B cell (primary cell): Measurements from ENCODE around the gene GHRL. TPM values are rescaled to one million over a fixed set of nuclear protein-coding genes. Genes with fewer than 3 reads are reported as not detected.

ENCODE experiments used
- ATAC-seq: fragments of 200-7000 bp; cut with Tn5 transposase; one replicate; pipeline ENCODE4 v1.10.0; 2021; ENCODE audit warnings: low read depth, mild to moderate bottlenecking, moderate number of reproducible peaks, moderate library complexity
- CTCF ChIA-PET: fragments of 350-600 bp; sonication (Branson Sonifier 250); formaldehyde crosslinking; loops from one replicate; lab custom pipeline; 2021; ENCODE audit warnings: antibody characterized with exemption, inconsistent platforms; lab: Charles Lee
- POLR2A ChIA-PET: fragments of 350-600 bp; sonication (Branson Sonifier 250); formaldehyde crosslinking; loops from one replicate; lab custom pipeline; 2021; ENCODE audit warnings: antibody characterized with exemption; lab: Charles Lee
- DNase-seq: peaks from one replicate; pipeline ENCODE4 v3.0.0; 2013
- H2AFZ ChIP-seq: 2 replicates; pipeline ENCODE4 v1.6.1; 2012; ENCODE audit warnings: mild to moderate bottlenecking, low read depth, low read length; ENCODE audit not compliant: insufficient read depth, poor library complexity, severe bottlenecking
- H3K27ac ChIP-seq, 2 donors: 1 replicate in 1 of 2; 2 replicates in 1 of 2; pipeline ENCODE4 v1.5.1; 2012 to 2013; ENCODE audit warnings: low read length in 2 of 2, mild to moderate bottlenecking in 2 of 2, moderate library complexity in 1 of 2
- H3K27me3 ChIP-seq, 4 experiments: fragments of 200-600 bp in 1 of 4; sonication (generic) in 1 of 4; replicated peaks in 1 of 4; 1 replicate in 2 of 4; 2 replicates in 2 of 4; pipeline versions ENCODE4 v1.6.1 to v1.7.0; 2013 to 2016; ENCODE audit warnings: low read length in 3 of 4, mild to moderate bottlenecking in 2 of 4, mixed read lengths in 1 of 4, moderate library complexity in 1 of 4; ENCODE audit not compliant: insufficient read depth in 4 of 4, control insufficient read depth in 3 of 4; ENCODE audit errors: control extremely low read depth in 1 of 4
- H3K36me3 ChIP-seq, 2 experiments: replicated peaks in 1 of 2; 1 replicate in 1 of 2; 2 replicates in 1 of 2; pipeline versions ENCODE4 v1.6.1 to v1.7.1; 2013; ENCODE audit warnings: low read length in 1 of 2; ENCODE audit not compliant: insufficient read depth in 2 of 2, control insufficient read depth in 1 of 2; ENCODE audit errors: control extremely low read depth in 1 of 2, extremely low read depth in 1 of 2
- H3K4me1 ChIP-seq, 2 donors: fragments of 200-600 bp in 1 of 2; sonication (generic) in 1 of 2; 1 replicate in 1 of 2; 2 replicates in 1 of 2; pipeline versions ENCODE4 v1.5.1 to v1.6.1; 2013 to 2017; ENCODE audit warnings: low read length in 2 of 2; ENCODE audit not compliant: control insufficient read depth in 2 of 2, insufficient read depth in 2 of 2
- H3K4me2 ChIP-seq: replicated peaks from 2 replicates; pipeline ENCODE3; 2012; ENCODE audit warnings: mild to moderate bottlenecking, low read depth, low read length; ENCODE audit not compliant: poor library complexity, severe bottlenecking
- H3K4me3 ChIP-seq, 5 experiments: fragments of 200-600 bp in 1 of 5; sonication (generic) in 1 of 5; 1 replicate in 3 of 5; 2 replicates in 2 of 5; pipeline versions ENCODE4 v1.5.1 to v1.7.0; 2011 to 2016; ENCODE audit warnings: low read length in 4 of 5, mild to moderate bottlenecking in 4 of 5, low read depth in 2 of 5, control low read depth in 1 of 5, moderate library complexity in 1 of 5; ENCODE audit not compliant: insufficient read depth in 1 of 5; ENCODE audit errors: control extremely low read depth in 1 of 5, extremely low read depth in 1 of 5
- H3K79me2 ChIP-seq: fragments of 200-600 bp; sonication (generic); one replicate; pipeline ENCODE4 v1.6.0; 2016; ENCODE audit warnings: low read length; ENCODE audit not compliant: control insufficient read depth, insufficient read depth
- H3K9ac ChIP-seq: fragments of 200-600 bp; sonication (generic); 2 replicates; pipeline ENCODE4 v1.6.1; 2017; ENCODE audit warnings: mild to moderate bottlenecking, low read length, moderate library complexity
- H3K9me3 ChIP-seq, 3 donors: one replicate each; pipeline versions ENCODE4 v1.6.1 to v1.7.1; 2013; ENCODE audit warnings: low read length in 2 of 3; ENCODE audit not compliant: control insufficient read depth in 2 of 3, insufficient read depth in 1 of 3; ENCODE audit errors: control extremely low read depth in 1 of 3
- H4K20me1 ChIP-seq: 2 replicates; pipeline ENCODE4 v1.6.0; 2012; ENCODE audit warnings: mild to moderate bottlenecking, low read length; ENCODE audit not compliant: insufficient read depth, control insufficient read depth, poor library complexity, severe bottlenecking
- H3K27ac Mint-ChIP-seq: one replicate; pipeline ENCODE4 v1.8.0; 2021; ENCODE audit warnings: mixed read lengths
- H3K27me3 Mint-ChIP-seq: one replicate; pipeline ENCODE4 v1.8.0; 2021; ENCODE audit warnings: mixed read lengths
- H3K4me1 Mint-ChIP-seq: one replicate; pipeline ENCODE4 v1.8.0; 2021; ENCODE audit warnings: mixed read lengths
- H3K4me3 Mint-ChIP-seq: one replicate; pipeline ENCODE4 v1.8.0; 2021; ENCODE audit warnings: mixed read lengths
- H3K9me3 Mint-ChIP-seq: one replicate; pipeline ENCODE4 v1.8.0; 2022; ENCODE audit warnings: mixed read lengths; ENCODE audit not compliant: insufficient read depth
- CTCF ChIP-seq: fragments of 200-600 bp; IDR thresholded peaks from one replicate; pipeline ENCODE4 v1.8.0; 2022; ENCODE audit warnings: antibody characterized with exemption, mild to moderate bottlenecking
- EZH2 ChIP-seq: IDR thresholded peaks from 2 replicates; pipeline ENCODE4 v1.6.1; 2012; ENCODE audit warnings: borderline replicate concordance, low read depth, mild to moderate bottlenecking, moderate library complexity, low read length; ENCODE audit not compliant: insufficient read depth, poor library complexity, severe bottlenecking
- WGBS: methylation state at CpG from one replicate; pipeline ENCODE4 v1.1.5; 2013; ENCODE audit warnings: missing lambda C conversion rate; ENCODE audit not compliant: insufficient coverage; 5-methylcytosine and 5-hydroxymethylcytosine counted together
- intact Hi-C: fragments of 100-400 bp; cut with micrococcal nuclease; formaldehyde crosslinking; loops from one replicate; pipeline ENCODE4 v1.10.0; 2022
- polyA plus RNA-seq: library from polyadenylated mRNA; depleted of rRNA; stranded (reverse); fragments of >200 nt; gene quantifications from 2 replicates; pipeline ENCODE4 v1.2.3, GENCODE V29; 2012
- total RNA-seq, 2 donors: library from RNA; stranded (reverse); fragments of 120-200 nt in 1 of 2; gene quantifications; 1 replicate in 1 of 2; 2 replicates in 1 of 2; pipeline versions ENCODE4 v1.2.3 to v1.2.4, GENCODE V29; 2013 to 2022

GHRL gene
- total and polyA plus RNA-seq, 2 donors (not counting 1 experiment from before 2014, with no cell fraction given), result 2.8 to 3.0 TPM

DNA sequence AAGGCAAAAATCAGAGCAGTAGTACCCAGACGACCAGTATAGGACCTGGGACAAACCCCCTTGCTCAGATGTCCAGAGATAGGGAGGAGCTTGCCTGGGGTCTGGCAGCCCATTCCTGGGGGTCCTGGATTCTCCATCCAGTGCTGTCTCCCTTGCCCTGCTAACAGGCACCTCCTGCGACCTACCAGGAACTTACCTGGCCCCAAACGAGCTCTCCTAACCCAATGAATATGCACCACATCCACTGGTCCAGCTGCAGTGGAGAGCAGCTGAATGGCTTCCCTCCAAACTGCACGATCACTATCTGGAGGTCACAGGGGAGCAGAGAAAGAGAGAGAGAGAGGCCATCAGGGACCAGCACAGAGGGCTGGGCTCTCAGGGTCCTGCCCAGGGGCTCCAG lies 47.3 kb upstream of the GHRL start:
- Histone ChIP-seq H4K20me1 (no peaks in the 10 kb centered on the region), H3K9me3 (no peaks in the 10 kb centered on the region), H3K27me3 (no peaks in the 10 kb centered on the region), H3K36me3 (no peaks in the 10 kb centered on the region), H3K4me3 (no peak overlapping the region), H3K27ac (no peak overlapping the region), H3K4me1 (peaks cover 3 to 5% of the 10 kb centered on the region in 2 donors), H3K4me2 (no peak overlapping the region), H3K9ac (no peak overlapping the region), H2AFZ (no peak overlapping the region), H3K79me2 (no peaks in the 10 kb centered on the region)
- no peaks in the 10 kb centered on the region for H3K9me3 Mint-ChIP-seq
- ATAC-seq (no peak), DNase-seq (no peak)
- no peak overlapping the region for H3K27ac Mint-ChIP-seq
- H3K4me3 Mint-ChIP-seq, result no peak overlapping the region
- ChIA-PET POLR2A (interaction anchor here (0.6 kb wide), 1 partner anchor 452 kb away, joined by 3 read pairs; no protein-coding TSS in a partner anchor), CTCF (interaction anchor here (0.9 to 7.3 kb wide), 4 partner anchors 9 to 399 kb away, joined by 3 to 142 read pairs (median 4); no protein-coding TSS in a partner anchor)
- 95% methylated on average over 2 of the region's 4 CpGs for WGBS
- H3K4me1 Mint-ChIP-seq, result peaks cover 9% of the 10 kb centered on the region
- intact Hi-C loops, result no loop called here
- TF ChIP-seq EZH2, result no peak
- TF ChIP-seq CTCF, result no peak
- peaks cover 4% of the 10 kb centered on the region for H3K27me3 Mint-ChIP-seq

- Histone ChIP-seq H3K9ac (no peak overlapping the region), H4K20me1 (no peaks in the 10 kb centered on the region), H3K4me1 (peaks cover 3 to 5% of the 10 kb centered on the region in 2 donors), H3K9me3 (no peaks in the 10 kb centered on the region), H3K27me3 (no peaks in the 10 kb centered on the region), H2AFZ (no peak overlapping the region), H3K27ac (no peak overlapping the region), H3K79me2 (no peaks in the 10 kb centered on the region), H3K4me3 (no peak overlapping the region), H3K36me3 (no peaks in the 10 kb centered on the region), H3K4me2 (no peak overlapping the region)
- CTCF ChIA-PET, result interaction anchor here (0.9 to 7.3 kb wide), 5 partner anchors 9 to 400 kb away, joined by 3 to 142 read pairs (median 4); no protein-coding TSS in a partner anchor
- Mint-ChIP-seq H3K27me3 (peaks cover 4% of the 10 kb centered on the region), H3K4me1 (peaks cover 13% of the 10 kb centered on the region), H3K9me3 (no peaks in the 10 kb centered on the region), H3K27ac (no peak overlapping the region), H3K4me3 (no peak overlapping the region)
- TF ChIP-seq EZH2, result no peak
- TF ChIP-seq CTCF, result no peak
- intact Hi-C loops, result no loop called here
- ATAC-seq (no peak), DNase-seq (no peak)
- WGBS, result 94% methylated on average over 4 of the region's 8 CpGs
- POLR2A ChIA-PET, result interaction anchor here (0.6 kb wide), 1 partner anchor 453 kb away, joined by 3 read pairs; no protein-coding TSS in a partner anchor
Observed at GRCh38 chr3:10339376-10339955, 46.7 kb upstream of the GHRL start.
